Measurements from ENCODE around the gene PTH2.

DNA sequence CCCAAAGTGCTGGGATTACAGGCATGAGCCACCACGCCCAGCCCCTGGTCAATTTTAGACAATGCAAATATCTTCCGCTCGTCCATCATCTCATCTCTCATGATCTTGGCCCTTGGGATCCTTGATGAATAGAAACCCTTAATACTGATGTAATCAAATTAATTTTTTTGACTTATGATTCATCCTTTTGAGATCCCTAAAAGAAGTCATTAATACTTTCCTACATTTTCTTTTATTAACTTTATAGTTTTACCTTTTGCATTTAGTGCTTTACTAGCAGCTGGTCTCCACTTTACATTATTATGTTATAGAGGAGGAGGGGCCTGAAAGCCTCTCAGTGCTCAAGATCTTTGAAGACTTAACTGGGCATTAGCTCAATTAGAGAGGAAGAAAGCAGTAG lies 42.9 kb downstream of the PTH2 start:
- TF ChIP-seq, protein P1, sequence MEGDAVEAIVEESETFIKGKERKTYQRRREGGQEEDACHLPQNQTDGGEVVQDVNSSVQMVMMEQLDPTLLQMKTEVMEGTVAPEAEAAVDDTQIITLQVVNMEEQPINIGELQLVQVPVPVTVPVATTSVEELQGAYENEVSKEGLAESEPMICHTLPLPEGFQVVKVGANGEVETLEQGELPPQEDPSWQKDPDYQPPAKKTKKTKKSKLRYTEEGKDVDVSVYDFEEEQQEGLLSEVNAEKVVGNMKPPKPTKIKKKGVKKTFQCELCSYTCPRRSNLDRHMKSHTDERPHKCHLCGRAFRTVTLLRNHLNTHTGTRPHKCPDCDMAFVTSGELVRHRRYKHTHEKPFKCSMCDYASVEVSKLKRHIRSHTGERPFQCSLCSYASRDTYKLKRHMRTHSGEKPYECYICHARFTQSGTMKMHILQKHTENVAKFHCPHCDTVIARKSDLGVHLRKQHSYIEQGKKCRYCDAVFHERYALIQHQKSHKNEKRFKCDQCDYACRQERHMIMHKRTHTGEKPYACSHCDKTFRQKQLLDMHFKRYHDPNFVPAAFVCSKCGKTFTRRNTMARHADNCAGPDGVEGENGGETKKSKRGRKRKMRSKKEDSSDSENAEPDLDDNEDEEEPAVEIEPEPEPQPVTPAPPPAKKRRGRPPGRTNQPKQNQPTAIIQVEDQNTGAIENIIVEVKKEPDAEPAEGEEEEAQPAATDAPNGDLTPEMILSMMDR (conservative IDR thresholded peaks at IDR 0.05 in 1 of 2, IDR thresholded peaks at IDR 0.05 in 1 of 2; ENCODE audit: low read depth in 1 of 2, low read length in 2 of 2) = no peak
- no peak for TF ChIP-seq EZH2 (IDR thresholded peaks at IDR 0.05; ENCODE audit: low read length, missing control alignments)
